NOMO-1 treated with DMSO at 0.1 percent for 48 hours (cell line): ENCODE data around the gene HEMK1.
A peak's percentile ranks its signal among the peaks of the same experiment; 100 is the strongest.

Experiments used
- DNase-seq: peaks from one replicate; lab custom pipeline; 2025; ENCODE audit not compliant: unreplicated experiment; lab: John Stamatoyannopoulos, UW

Gene HEMK1

DNA sequence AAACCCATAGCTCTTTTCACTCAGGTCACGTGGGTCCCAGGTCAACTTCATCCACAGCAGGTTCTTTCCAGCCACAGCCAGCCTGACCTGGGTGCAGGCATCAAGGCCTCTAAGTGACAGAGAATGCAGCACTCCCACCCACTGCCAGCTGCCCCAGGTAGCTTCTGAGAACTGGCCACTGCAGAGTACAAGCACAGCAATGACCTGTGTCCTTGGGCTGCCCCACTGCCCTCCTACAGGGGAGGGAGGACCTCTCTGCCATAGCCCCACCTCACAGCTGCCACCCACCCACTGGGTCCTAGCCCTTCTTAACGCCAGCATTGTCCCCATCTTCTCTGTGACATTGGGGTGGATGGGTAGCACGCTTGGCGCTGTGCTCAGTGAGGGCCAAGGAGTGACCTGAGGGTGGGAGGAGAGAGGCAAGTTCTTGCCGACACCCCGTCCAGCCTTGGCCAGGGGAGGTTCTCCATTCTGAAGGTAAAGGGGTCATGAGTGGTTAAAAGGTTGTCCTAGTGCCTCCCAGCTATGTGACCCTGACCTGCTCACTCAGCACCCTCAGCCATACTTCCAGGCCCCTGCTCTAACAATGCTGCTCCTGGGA, 29.9 kb downstream of the HEMK1 start:
- DNase-seq = no peak

GRCh38 chr3:50599716-50600118, 30.4 kb downstream of the HEMK1 start:
- no peak for DNase-seq

DNA sequence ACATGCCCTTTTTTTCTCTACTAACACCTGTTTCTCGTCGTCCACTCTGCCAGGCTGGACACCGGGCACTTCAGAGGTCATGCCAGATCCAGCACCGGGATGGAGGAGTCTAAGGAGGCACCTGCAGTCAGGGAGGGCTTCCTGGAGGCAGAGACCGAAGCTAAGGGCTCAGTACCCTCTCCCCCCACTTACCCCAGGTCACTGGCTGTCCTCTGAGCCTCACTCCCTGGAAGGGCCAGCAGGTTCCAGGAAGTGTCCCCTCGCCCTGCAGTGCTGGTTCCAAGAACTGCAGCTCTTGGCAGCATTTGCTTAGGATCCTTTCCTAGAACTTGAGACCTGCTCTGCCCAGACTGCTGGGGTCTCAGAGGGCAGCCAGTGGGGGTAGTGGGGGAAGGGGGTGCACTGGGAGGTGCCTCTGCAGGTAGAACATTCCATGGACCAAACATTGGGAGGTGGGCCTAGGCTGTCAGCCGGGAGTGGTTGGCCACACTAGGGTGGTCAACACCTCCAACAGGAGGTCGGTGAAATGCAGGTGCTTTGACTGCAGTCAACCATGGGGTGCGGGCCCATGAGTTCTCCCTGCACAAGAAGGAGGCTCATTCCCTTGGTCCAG, 30.9 kb downstream of the HEMK1 start:
- no peak for DNase-seq

DNA sequence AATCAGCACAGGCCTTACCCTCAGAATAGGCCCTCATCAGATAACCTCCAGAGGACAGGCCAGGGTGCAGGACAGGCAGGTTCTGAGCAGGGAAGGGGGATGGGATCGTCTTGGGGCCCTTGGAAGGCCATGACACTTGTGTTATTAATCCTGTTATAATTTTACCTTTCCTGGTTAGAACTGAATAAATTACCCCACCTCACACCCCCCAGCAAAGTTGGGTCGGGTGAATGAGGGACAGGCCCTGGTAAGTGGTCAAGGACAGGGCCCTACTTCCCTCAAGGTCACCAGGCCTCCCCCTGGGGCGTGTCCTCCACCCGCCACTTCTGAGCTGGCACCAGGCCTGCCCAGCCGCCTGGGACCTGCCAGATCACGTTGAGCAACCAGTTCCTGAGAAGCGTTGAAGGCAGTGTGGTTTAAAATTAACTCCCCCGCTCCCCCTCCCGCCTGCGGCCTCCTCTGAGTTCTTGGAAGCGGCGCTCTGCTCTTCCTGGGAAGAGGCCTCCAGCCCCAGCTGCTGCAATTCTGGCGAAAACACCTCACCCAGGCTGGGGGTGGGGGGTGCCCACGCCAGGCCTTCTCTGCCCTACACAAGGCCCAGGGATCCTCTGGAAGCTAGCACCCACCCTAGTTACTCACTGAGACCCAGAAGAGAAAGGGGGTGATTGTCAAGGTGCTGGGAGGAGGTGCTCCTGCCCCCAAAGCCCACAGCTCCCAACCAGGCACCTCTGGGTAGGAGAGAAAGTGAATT, 31.7 kb downstream of the HEMK1 start:
- DNase-seq = peak; percentile 94

- no peak for DNase-seq
Observed at GRCh38 chr3:50602595-50603191, 33.4 kb downstream of the HEMK1 start.

- DNase-seq = no peak
Observed at GRCh38 chr3:50603261-50604109, 34.2 kb downstream of the HEMK1 start.

DNA sequence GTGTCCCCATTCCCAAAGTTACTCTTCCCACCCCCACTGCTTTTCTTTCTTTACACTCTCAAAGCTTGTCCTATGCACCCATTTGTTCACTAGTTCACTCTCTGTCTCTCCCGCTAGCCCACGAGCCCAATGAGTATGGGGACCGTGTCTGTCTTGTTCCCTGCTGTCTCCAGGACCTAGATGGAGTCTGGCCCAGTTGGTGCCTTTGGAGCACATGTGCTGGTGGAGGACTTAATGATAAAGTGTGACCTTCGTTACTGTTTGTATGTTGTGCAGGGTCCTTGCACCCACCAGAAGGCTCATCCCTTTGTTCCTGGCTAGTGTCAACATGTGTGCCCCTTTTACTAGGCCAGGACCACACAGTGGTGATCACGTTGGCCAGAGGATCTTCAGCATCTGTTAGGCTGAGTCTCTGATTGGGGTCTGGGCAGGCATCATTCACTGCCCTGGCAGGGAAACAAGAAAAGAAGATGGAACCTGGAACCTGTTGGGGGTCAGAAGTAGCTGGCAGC, 34.8 kb downstream of the HEMK1 start:
- no peak for DNase-seq

DNA sequence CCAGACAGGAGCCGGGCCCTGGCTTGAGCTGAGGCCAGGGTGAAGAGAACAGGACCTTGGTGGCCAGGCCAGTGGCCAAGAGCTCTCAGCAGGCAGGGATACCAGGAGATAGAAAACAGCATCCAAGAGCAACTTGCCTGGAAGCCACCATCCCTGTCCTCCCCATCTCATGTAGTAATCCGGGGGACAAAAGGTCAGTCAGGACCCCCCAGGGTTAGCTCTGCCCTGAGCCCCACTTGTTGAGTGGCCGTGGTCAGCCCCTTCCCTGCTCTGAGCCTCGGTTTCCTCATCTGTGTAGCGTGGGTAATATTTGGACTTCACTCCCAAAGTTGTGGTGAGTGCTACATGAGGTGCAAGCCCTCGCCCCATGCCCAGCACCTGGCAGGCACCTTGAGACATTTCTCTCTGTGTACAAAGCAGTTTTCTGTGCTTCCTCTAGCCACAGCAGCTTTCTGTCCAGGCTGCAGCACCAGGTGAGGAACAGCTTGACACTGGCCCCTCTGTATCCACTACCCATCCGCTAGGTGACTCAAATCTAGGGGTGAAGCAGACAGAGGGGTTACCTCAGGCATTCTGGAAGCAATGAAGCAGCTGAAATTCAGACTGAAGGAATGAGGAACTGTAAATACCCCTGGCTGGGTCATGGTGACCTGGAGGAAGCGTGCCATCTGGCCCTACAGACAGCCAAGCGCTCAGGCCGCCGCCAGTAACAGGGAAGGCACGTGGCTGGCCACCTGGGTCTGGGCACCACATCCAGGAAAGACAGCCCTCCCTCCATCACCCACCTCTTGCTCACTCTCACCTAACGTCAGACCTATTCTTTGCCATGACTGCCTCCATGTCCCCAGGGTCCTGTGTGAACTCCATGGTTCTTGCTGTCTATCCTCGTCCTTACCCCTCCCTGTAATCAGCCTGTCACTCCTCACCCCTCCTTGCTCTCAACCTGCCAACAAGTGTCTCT, 35.6 kb downstream of the HEMK1 start:
- DNase-seq = peak; percentile 58

GRCh38 chr3:50605901-50606326, 36.6 kb downstream of the HEMK1 start:
- DNase-seq = no peak

DNA sequence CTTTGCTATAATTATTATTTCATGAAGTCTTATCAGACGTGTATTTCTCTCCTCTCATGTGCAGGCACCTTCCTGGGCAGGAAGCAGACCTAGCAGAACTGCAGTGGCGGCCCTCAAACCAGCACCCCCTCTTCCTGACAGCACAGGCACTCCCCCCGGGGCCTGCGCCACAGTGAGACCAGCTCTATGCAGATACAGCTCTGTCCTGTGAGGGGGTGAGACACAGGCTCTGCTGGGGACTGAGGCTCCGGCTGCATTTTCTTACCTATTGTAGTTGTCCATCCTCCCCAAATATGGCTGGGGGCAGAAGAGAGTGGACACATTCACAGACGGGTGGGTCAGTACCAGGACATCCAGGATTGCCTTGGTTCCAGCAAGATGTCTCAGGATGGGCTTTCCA, 37.3 kb downstream of the HEMK1 start:
- no peak for DNase-seq

- no peak for DNase-seq
Observed at GRCh38 chr3:50607271-50608091, 38.2 kb downstream of the HEMK1 start.

GRCh38 chr3:50608278-50608677, 39.0 kb downstream of the HEMK1 start:
- no peak for DNase-seq

- no peak for DNase-seq
Observed at GRCh38 chr3:50609071-50609762, 39.9 kb downstream of the HEMK1 start.

- DNase-seq = no peak
Observed at GRCh38 chr3:50609763-50610085, 40.4 kb downstream of the HEMK1 start.

GRCh38 chr3:50610181-50610971, 41.1 kb downstream of the HEMK1 start:
- DNase-seq = no peak

DNA sequence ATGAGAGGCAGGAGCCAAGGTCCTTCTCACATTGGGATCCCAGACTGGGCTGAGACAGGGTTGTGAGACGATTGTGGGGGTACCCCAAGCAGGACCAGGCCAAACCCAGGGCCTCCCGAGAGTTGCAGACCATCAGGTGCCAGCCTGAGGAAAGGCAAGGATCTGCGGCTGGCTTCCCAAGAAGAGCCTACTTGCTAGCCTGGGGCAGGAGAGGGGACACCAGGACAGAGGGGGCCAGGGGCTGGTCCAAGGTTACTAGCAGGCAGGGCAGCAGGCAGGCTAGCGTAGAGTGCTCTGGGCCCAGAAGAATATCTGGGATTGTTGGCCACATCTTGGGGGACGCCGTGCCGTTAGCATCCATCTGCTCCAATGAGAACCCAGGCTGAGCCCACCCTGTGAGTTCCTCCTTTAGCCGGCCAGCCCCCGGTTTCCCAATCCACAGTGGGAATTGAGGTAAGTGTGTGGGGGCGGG, 41.7 kb downstream of the HEMK1 start:
- no peak for DNase-seq

- DNase-seq = peak; percentile 98
Observed at GRCh38 chr3:50611464-50612233, 42.3 kb downstream of the HEMK1 start, which contains the start of gene CISH. TSS of gene CISH (minus strand) at chr3:50611774. CDS start at chr3:50611650, 124 bp downstream.
